Right renal cortex interstitium (tissue), 3 donors: Measurements from ENCODE around the gene STAT3. TPM values are rescaled to one million over a fixed set of nuclear protein-coding genes. Genes with fewer than 3 reads are reported as not detected.
A peak's percentile ranks its signal among the peaks of the same experiment; 100 is the strongest.
"Not testable (repeated sequence)": the region's sequence is repeated elsewhere in the genome, so short reads cannot be mapped to it uniquely, and the experiment has no call there.

Experiments
- DNase-seq, 3 donors: peaks; one replicate each; pipeline ENCODE4 v3.0.0-alpha.2; 2013; ENCODE audit warnings: low read depth in 3 of 3, low spot score in 2 of 3
- polyA plus RNA-seq, 3 donors: library from polyadenylated mRNA; unstranded; fragments of 120-200 nt; gene quantifications; one replicate each; pipeline ENCODE4 v1.2.1, GENCODE V29; 2013; ENCODE audit not compliant: insufficient read length in 3 of 3

STAT3 gene
- polyA plus RNA-seq, 3 donors = 53.3 to 57.0 (median 55.3) TPM

- not testable (repeated sequence) for DNase-seq
Measured at GRCh38 chr17:42317967-42318366, 70.3 kb downstream of the STAT3 start.

- DNase-seq = no peak
Measured at GRCh38 chr17:42317266-42317845, 70.9 kb downstream of the STAT3 start.

GRCh38 chr17:42316755-42317154, 71.5 kb downstream of the STAT3 start:
- DNase-seq = no peak

- DNase-seq = no peak
Measured at GRCh38 chr17:42315402-42316156, 72.7 kb downstream of the STAT3 start.

- DNase-seq = no peak
Measured at GRCh38 chr17:42313773-42314566, 74.3 kb downstream of the STAT3 start.

GRCh38 chr17:42313389-42313772, 74.9 kb downstream of the STAT3 start:
- no peak for DNase-seq

- peak in 2 of 3 donors; percentile 59 to 73 for DNase-seq
Measured at GRCh38 chr17:42312285-42313130, 75.7 kb downstream of the STAT3 start.

- DNase-seq = no peak
Measured at GRCh38 chr17:42312035-42312284, 76.3 kb downstream of the STAT3 start.

GRCh38 chr17:42311240-42312034, 76.8 kb downstream of the STAT3 start:
- peak in 2 of 3 donors; percentile 79 to 83 for DNase-seq

- no peak for DNase-seq
Measured at GRCh38 chr17:42310787-42311215, 77.4 kb downstream of the STAT3 start.

GRCh38 chr17:42309986-42310786, 78.1 kb downstream of the STAT3 start:
- no peak for DNase-seq

GRCh38 chr17:42309142-42309541, 79.1 kb downstream of the STAT3 start:
- no peak for DNase-seq

GRCh38 chr17:42308446-42308845, 79.8 kb downstream of the STAT3 start:
- DNase-seq = no peak

- no peak for DNase-seq
Measured at GRCh38 chr17:42307362-42307927, 80.8 kb downstream of the STAT3 start.

- no peak for DNase-seq
Measured at GRCh38 chr17:42306385-42306667, 81.9 kb downstream of the STAT3 start.

GRCh38 chr17:42305543-42306384, 82.5 kb downstream of the STAT3 start:
- no peak for DNase-seq

- not testable (repeated sequence) for DNase-seq
Measured at GRCh38 chr17:42305031-42305330, 83.3 kb downstream of the STAT3 start.

GRCh38 chr17:42304187-42305030, 83.8 kb downstream of the STAT3 start:
- no peak for DNase-seq
